ENCODE measurements around the gene MYRIP.

Gene MYRIP

GRCh38 chr3:39910135-39910534 lies 100.7 kb downstream of the MYRIP start:
- no peak for DNase-seq

- no peak for DNase-seq
These were observed 101.5 kb downstream of the MYRIP start for GRCh38 chr3:39910826-39911464.

DNA sequence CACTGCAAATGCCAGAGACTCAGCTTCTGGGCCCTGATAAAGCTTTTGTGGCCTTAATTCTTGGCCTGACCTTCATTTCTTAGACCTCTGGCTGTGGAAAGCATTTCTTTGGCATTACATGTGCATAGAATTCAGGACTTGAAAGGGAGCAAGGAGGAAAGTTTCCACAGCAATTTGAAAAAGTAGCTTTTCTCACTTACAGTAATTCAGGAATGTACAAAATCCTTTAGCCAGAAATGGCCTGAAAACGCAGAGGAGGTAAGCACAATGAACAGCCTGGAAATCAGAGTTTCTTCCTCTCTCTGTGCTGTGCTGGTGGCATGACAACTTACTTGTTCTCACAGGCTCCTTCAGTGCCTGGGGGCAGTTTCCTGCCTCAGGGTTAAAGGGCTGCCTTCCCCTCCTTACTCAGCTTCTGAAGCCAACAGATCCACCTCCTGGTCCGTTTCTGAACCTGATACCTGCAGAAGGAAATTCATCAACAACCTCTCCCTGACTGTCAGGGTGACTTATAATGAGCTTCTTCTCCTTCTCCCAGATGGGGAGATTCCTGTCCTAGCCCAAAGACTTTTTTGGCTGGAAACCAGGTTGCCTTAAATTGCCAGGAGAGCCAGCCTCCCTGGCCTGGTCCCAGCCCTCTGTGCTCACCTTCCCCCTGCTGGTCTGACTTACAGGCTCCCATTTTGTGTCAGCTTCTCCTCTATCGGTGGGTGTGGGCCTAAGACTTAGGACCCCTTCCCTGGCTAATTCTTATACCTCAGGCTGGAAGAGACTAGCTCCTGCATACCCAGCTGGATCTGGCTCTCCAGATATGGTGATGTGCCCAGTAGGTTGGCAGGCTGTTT lies 102.3 kb downstream of the MYRIP start:
- DNase-seq, result no peak

DNA sequence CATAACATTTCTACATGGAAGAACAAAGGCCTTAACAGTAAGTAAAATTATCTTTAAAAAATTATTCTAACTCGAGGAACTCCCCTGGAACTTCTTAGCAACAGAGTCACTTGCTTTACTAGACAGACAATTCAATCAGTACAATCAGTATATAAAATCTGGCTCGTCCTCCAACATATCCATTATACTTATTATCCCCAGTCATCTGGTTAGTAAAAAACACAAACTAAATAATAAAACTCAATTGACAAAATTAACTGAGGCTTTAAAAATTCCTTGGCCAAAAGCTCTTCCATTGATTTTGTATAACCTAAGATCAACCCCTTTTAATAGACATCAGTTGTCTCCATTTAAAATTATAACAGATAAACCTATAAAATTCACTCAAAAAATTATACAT lies 105.6 kb downstream of the MYRIP start:
- no peak for DNase-seq

- no peak for DNase-seq
These were observed 107.8 kb downstream of the MYRIP start for GRCh38 chr3:39917065-39917773.

- DNase-seq, result no peak
These were observed 109.9 kb downstream of the MYRIP start for GRCh38 chr3:39919281-39919680.

- no peak for DNase-seq
These were observed 110.9 kb downstream of the MYRIP start for GRCh38 chr3:39920271-39920670.

- DNase-seq, result no peak
These were observed 118.1 kb downstream of the MYRIP start for GRCh38 chr3:39927479-39927878.

DNA sequence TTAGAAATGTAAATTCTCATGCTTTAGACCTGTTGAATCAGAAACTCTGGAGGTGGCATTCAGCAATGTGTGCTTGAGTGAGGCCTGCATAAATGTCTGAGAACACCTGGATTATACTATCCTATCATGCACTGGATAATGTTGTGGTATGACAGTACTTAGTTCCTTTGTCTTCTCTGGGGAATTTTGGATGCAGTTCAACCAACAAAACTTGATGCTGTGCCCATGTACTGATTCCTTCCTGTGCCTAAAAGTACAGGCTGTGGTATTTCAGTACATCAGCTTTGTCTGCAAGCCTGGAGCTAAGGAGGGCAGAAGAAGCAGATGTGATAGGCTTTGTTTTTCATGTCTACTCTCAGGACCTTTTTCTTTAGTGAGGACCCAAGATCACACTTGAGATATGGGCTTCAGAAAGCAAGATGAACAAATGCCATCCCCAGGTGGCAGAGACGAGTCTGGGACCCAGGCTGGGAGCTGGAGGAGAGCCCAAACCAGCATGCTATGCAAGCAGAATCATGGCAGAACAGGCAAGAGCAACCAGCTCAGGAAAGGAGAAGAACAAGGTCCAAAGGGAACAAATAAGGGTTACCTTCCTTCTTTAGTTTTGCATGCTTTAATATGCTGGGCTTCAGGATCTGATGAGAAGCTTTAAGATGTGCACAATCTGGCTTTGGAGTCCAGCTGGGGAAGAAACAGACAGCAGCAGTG lies 124.7 kb downstream of the MYRIP start:
- DNase-seq, result no peak

GRCh38 chr3:39934696-39935095 lies 125.3 kb downstream of the MYRIP start:
- no peak for DNase-seq

GRCh38 chr3:39935261-39935660 lies 125.9 kb downstream of the MYRIP start:
- DNase-seq, result no peak

- DNase-seq, result no peak
These were observed 127.4 kb downstream of the MYRIP start for GRCh38 chr3:39936848-39937247.

- DNase-seq, result no peak
These were observed 127.9 kb downstream of the MYRIP start for GRCh38 chr3:39937315-39937714.

DNA sequence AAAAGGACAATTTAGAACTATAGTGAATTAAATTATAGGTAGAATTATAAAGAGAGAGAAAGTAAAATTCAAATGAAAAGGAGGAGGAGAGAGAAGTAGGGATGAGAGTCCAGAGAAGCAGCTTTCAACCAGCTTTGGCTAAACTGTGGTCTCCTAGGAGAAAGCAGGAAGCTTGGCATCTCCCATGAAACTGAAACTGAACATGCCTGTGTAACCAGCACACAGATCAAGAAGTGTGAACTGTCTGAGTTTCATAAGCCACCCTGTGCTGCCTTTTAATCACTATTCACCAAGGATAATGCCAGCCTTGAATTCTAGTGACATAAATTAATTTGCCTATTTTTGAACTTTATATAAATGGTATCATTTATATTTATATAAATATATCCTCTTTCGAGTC lies 128.5 kb downstream of the MYRIP start:
- DNase-seq, result no peak

DNA sequence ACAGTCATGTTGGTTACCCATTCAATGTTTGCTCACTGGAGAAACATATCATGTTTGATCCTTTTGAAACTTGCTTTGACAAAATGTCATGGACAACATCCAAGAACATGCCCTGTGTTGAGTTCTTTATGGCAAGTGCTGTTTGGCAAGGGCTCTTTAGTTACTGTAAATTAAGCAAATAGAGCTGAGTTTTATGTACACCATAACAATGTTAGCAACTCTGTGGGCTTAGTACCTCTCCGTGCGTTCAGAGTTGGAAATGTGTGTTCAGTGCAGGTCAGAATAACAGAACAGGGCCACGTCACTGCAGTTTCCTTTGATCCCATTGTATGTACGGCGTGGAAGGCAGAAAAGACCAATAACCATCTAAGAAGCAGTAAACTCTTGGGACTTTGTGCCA lies 132.5 kb downstream of the MYRIP start:
- DNase-seq, result no peak

DNA sequence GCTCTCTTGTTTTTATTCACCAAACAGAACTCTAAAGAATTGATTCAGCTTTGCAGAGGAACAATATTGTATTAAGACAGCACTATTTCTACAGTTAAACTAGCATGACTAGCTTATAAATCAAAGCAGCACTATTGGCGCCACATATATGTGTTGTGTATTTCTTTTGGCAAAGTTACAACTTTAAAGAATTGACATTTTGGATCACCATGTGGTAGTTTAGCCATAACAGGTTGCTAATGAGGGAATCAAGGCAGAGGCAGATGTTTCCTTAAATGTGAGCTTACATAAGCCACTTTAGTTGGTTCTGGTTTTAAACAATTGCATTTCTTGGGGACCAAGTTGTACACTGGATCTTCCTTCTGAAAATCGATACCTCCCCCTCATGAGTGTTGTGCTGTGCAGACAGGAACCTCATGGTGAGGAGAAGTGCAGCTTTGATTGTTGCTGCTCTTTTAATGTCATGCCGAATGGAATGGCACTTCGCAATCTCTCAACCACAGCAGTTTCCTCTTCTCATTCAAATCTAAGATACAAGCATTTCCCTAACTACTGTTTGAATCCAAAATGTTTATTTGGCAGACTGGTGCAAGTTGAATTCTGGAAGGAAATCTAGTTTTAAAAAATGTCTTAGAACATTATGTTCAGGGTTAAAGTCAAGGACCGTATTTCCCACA lies 151.2 kb downstream of the MYRIP start:
- no peak for DNase-seq

DNA sequence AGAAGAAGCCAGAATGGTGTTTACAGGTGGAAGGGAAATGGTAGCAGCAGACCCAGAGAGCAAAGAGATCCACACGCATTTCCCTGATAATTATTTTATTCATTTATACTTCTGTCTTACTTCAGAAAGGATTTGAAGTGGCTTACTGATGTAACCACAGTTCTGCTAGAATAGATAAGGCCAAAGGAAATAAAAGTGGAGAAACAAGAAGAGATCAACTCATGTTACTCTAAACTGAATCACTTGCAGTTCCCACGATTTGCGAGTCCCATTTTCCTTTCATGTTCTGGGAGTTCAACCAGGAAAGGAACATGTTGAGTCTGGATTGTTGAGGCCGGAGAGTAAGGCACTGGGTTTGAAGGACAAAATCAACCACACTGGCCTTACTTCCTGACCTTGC lies 151.8 kb downstream of the MYRIP start:
- DNase-seq, result no peak

DNA sequence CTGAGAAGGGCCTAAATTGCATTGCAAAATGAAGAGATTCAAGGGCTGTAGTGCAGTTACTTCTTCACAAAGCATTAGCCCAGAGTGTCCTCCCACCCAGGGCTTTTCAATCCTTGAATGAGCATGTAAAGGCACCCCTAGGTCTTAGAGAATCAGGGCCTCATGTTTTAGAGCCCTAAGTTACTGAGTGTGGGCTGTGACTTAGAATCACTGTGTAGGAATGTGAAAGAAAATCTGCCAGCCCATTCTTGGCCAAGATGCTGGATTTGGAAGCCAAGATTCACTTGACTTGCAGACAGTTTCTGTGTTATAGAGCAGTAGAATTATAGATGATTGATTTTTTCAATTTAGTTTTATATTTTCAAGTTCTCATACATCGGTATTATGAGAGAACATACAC lies 153.2 kb downstream of the MYRIP start:
- no peak for DNase-seq

DNA sequence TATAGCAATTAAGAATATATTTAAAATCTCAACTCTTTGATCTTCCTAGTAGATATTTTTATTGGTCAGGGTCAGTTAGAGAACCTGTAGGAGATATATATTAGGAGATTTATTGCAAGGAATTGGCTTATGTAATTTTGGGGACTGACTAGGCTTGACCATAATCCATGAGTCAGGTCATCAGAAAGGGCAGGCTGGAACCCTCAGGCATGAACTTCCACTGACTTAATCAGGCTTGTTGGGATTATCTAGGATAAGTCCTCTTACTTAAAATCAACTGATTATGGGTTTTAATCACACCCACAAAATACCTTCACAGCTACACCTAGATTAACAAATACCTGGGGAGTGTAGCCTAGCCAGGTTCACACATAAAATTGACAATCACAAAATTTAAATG lies 156.1 kb downstream of the MYRIP start:
- no peak for DNase-seq

- no peak for DNase-seq
These were observed 156.6 kb downstream of the MYRIP start for GRCh38 chr3:39965997-39966396.

DNA sequence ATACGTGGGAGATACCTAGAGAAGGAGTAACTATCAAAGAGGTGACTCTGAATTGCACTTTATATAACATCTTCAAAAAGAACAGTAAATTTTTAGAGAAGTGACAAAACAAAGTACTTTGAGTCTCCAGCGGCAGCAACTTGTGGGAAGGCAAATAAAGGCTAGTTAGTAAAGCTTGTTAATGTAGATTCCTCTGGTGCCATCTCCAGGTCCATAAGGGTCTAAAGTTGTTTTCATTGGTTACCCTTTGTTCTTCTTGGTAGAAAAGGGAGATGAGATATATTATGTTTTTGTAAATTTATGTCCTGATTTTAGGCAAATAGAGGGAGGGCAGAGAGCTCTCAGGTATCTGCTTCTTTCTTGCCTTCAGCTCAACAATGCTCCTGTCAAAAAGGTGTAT lies 161.6 kb downstream of the MYRIP start:
- DNase-seq, result no peak

- no peak for DNase-seq
These were observed 162.2 kb downstream of the MYRIP start for GRCh38 chr3:39971559-39972031.

DNA sequence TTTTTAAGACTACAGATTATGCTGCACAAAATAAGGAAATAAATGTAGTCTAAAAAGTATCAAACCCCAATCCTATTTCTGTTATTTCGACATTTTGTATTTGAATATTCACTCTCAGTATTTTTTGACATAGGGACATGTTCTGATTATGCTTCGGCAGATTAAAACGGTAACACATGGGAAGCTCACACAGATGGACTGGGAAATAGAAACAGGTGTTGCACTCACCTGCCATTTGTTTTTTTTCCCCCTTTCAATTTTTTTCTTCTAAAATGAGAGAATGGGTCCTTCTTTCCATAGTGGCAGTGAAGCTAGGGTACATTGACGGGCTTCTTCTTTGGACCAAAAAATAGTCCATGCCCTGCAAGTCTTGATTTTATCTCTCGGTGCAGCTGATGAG lies 163.1 kb downstream of the MYRIP start:
- DNase-seq, result no peak
